ENCODE measurements around the gene IKZF3.
"Not testable (repeated sequence)": the region's sequence is repeated elsewhere in the genome, so short reads cannot be mapped to it uniquely, and the experiment has no call there.

Gene IKZF3

GRCh38 chr17:39855911-39856649, 8.0 kb downstream of the IKZF3 start:
- not testable (repeated sequence) for DNase-seq

GRCh38 chr17:39854909-39855308, 9.2 kb downstream of the IKZF3 start:
- DNase-seq: no peak

DNA sequence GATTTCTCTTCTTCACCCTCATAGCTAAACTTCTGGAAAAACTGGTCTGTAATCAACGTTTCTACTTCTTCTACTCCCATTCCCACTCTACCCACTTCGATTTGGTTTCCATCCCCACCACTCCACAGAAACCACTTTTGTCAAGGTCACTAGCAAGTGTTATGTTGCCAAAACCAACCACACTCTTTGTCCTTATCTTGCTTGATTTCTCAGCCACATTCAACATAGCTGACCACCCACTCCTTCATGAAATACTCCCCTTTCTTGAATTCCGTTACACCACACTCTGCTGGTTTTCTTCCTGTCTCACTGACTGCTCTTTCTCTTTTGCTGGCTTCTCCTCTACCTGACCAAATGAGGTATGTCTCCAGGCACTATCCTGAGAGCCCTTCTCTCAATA, 11.9 kb downstream of the IKZF3 start:
- DNase-seq: no peak

DNA sequence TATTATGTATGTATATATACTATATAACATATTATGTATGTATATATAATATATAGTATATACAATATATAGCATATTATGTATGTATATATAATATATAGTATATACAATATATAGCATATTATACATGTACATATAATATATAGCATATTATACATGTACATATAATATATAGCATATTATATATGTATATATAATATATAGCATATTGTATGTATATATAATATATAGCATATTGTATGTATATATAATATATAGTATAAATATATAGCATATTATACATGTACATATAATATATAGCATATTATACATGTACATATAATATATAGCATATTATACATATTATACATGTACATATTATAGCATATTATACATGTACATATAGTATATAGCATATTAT, 13.9 kb downstream of the IKZF3 start:
- DNase-seq: not testable (repeated sequence)

GRCh38 chr17:39848600-39848999, 15.5 kb downstream of the IKZF3 start:
- DNase-seq: no peak

DNA sequence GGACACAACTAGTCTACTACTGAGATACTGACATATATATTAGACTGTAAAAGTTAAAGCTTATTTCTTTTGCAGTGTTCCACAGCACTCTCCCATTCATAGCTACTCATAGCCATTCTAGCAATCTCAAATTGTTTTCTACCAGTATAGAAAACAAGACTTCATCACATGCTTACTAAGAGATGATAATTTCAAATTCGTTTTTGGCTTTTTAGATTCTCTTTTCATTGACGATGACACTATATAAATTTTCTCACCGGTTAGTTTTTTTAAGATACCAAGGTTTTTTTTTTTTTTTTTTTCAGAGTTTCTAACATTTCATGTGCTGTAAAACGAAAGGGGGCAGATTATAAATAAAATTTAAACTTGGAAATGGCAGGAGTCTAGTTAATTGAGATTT, 17.9 kb downstream of the IKZF3 start:
- DNase-seq: no peak

- no peak for DNase-seq
These were observed 18.9 kb downstream of the IKZF3 start for GRCh38 chr17:39845052-39845846.

- DNase-seq: no peak
These were observed 22.9 kb downstream of the IKZF3 start for GRCh38 chr17:39841134-39841683.

DNA sequence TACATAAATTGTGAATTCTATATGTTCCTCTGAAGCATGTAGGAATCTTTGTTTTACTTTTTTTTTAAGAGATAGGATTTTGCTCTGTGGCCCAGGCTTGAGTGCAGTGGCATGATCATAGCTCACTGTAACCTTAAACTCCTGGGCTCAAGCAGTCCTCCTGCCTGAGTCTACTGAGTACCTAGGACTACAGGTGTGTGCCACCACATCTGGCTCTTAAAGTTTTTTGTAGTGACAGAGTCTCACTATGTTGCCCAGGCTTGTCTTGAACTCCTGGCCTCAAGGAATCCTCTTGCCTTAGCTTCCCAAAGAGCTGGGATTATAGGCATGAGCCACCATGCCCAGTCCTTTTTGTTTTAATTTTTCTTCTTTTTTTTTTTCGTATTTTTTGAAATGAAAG, 25.3 kb downstream of the IKZF3 start:
- DNase-seq: no peak

DNA sequence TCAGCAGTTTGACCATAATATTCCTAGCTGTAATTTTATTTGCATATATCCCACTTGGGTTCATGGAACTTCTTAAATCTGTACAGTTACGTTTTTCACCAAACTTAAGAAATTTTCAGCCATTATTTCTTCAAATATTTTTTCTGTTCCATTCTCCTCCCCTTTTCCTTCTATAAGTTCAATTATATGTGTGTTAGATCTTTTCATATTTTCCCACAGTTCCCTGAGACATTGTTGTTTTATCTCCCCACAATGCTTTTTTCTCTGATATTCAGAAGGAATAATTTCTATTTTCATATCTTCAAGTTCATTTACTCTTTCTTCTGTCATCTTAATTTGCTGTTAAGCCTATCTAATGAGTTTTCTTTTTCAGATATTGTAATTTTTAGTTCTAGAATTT, 26.1 kb downstream of the IKZF3 start:
- no peak for DNase-seq

DNA sequence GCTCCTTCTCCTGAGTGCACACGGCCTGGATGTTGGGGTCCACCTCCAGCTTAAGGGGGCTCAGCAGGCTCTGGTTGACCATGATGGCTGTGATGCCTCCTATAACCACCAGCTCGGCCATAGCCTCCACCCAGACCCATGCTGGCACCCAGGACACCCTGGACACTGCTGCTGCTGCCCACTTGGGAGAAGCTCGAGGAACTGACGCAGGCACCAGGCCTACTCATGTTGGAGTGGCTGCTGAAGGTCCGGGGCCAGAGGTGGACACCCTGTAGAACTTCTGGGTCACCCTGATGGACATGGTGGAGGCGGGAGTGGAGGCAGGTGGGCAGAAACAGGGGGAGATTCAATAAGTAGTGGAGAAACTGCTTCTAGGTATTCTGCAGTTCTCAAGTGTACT, 28.0 kb downstream of the IKZF3 start:
- no peak for DNase-seq

- no peak for DNase-seq
These were observed 28.9 kb downstream of the IKZF3 start for GRCh38 chr17:39835038-39835786.

- DNase-seq: no peak
These were observed 30.1 kb downstream of the IKZF3 start for GRCh38 chr17:39834017-39834416.

DNA sequence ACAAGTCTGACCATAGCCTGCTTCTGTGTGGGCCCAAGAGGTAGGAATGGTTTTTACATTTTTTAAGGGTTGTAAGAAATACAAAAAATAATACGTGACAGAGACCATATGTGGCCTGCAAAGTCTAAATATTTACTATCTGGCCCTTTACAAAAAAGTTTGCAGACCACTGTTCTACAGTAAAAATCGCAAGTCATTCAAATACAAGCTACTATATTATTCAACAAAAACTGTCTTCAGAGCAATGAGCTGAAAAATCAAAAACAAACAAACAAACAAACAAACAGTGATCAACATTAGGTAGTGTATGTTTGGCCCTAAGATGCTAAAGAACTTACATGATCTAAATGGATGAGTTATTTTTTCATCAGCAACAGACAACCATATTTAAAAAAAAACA, 32.5 kb downstream of the IKZF3 start:
- DNase-seq: no peak

DNA sequence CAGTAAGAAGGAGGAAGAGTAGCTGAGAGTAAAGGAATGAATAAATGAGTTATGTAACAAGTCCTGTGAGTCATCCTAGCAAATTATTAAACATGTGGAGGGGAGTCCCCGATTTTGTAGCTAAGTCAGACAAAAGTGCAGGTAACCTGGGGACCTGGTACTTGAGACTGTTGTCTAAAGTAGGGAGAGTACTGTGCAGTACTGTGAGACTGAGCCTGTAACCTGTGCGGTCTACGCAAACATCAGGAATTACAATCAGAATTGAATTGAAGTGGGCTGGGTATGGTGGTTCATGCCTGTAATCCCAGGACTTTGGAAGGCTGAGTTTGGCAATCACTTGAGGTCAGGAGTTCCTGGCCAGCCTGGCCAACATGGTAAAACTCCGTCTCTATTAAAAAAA, 35.7 kb downstream of the IKZF3 start:
- no peak for DNase-seq

DNA sequence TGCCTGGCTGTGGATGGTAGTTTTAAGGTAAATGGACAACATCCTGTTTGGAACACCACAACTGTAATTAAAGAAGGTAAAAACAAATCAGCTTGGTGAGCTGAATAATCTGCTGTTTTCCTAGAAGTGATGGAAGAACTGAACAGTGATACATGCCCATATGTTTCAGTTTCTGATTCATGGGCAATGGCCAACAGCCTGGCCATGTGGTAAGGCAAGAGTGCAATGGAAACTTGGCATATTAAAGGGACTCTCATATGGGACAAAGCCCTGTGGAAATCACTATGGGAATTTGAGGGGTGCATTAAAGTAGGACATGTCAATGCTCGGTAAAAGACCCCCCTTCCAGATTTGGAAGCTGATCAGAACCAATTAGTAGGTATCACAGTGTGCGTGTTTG, 37.8 kb downstream of the IKZF3 start:
- no peak for DNase-seq

DNA sequence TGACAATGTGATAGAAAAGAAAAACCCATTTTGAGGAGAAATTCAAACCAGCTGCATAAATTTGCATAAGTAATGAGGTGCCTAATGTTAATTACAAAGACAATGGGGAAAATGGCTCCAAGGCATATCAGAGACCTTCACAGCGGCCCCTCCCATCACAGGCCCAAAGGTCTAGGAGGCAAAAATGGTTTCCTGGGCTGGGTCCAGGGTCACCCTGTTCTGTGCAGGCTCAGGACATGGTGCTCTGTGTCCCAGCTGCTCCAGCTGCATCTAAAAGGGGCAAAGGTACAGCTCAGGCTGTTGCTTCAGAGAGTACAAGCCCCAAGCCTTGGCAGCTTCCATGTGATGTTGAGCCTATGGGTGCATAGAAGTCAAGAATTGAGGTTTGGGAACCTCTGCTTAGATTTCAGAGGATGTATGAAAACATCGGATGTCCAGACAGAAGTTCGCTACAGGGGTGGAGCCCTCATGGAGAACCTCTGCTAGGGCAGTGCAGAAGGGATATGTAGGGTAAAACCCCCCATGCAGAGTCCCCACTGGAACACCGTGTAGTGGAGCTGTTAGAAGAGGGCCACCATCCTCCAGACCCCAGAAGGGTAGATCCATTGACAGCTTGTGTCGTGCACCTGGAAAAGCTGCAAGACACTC, 40.6 kb downstream of the IKZF3 start:
- no peak for DNase-seq

- DNase-seq: no peak
These were observed 42.1 kb downstream of the IKZF3 start for GRCh38 chr17:39822051-39822451.

- DNase-seq: no peak
These were observed 43.1 kb downstream of the IKZF3 start for GRCh38 chr17:39820987-39821386.

DNA sequence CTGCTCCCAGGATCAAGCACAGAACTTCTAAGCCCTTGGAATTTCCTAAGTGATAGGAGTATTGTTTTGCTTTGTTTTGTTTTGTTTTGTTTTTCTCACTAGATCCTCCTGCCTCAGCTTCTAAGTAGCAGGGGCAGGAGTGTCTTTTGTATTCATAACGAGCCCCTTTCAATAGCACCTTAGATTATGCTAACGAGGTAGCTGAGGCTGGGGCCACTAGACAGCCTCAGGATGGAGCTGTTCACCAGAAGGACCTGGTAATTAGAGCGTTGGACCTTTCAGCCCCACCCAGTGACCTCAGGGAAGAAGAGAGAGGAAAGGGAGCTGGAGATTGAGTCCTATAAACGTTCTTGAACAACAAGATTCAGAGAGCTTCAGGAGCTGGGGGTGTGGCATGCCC, 43.6 kb downstream of the IKZF3 start:
- no peak for DNase-seq

- no peak for DNase-seq
These were observed 45.6 kb downstream of the IKZF3 start for GRCh38 chr17:39818358-39819000.

DNA sequence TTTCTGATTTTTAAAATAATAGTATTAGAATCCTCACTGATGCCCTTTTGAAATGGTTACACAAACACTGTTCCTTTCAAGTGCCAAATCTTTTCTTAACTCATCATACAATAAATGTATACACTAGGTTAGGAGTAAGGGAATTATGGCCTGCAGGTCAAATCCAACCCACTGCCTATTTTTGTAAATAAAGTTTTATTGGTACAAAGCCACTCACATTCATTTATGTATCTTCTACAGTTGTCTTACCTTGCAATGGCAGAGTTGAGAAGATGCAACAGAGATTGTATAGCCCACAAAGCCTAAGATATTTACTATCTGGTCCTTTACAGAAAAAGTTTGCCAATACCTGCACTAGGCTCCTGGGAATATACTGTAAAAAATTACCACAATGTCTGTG, 47.8 kb downstream of the IKZF3 start:
- DNase-seq: no peak
